HG02943 (cell line): ENCODE results near the gene THPO.
"Not testable (repeated sequence)": the region's sequence is repeated elsewhere in the genome, so short reads cannot be mapped to it uniquely, and the experiment has no call there.

Source experiments
- ATAC-seq: cut with Tn5 transposase; IDR thresholded peaks from one replicate; pipeline ENCODE4 v1.9.1; 2021; ENCODE audit warnings: mild to moderate bottlenecking, low read depth, moderate library complexity; ENCODE audit not compliant: unreplicated experiment

THPO gene

GRCh38 chr3:184352897-184353545 lies 25.0 kb downstream of the THPO start:
- no peak for ATAC-seq

- no peak for ATAC-seq
Observed at GRCh38 chr3:184352149-184352785, 25.7 kb downstream of the THPO start.

GRCh38 chr3:184351511-184352148 lies 26.4 kb downstream of the THPO start:
- ATAC-seq: no peak

GRCh38 chr3:184350618-184351017 lies 27.4 kb downstream of the THPO start:
- no peak for ATAC-seq

- ATAC-seq: no peak
Observed at GRCh38 chr3:184349563-184350470, 28.2 kb downstream of the THPO start.

GRCh38 chr3:184348057-184348382 lies 30.0 kb downstream of the THPO start:
- no peak for ATAC-seq

- no peak for ATAC-seq
Observed at GRCh38 chr3:184347321-184348056, 30.5 kb downstream of the THPO start.

GRCh38 chr3:184346480-184347190 lies 31.4 kb downstream of the THPO start:
- ATAC-seq: no peak

GRCh38 chr3:184345317-184346144 lies 32.5 kb downstream of the THPO start:
- ATAC-seq: no peak

GRCh38 chr3:184344579-184345316 lies 33.3 kb downstream of the THPO start:
- no peak for ATAC-seq

GRCh38 chr3:184343200-184343876 lies 34.7 kb downstream of the THPO start:
- ATAC-seq: no peak

- no peak for ATAC-seq
Observed at GRCh38 chr3:184341925-184342324, 36.1 kb downstream of the THPO start.

GRCh38 chr3:184339451-184340135 lies 38.4 kb downstream of the THPO start:
- ATAC-seq: not testable (repeated sequence)

- ATAC-seq: no peak
Observed at GRCh38 chr3:184339001-184339400, 39.0 kb downstream of the THPO start.

GRCh38 chr3:184338511-184338945 lies 39.5 kb downstream of the THPO start:
- no peak for ATAC-seq

- ATAC-seq: no peak
Observed at GRCh38 chr3:184337981-184338380, 40.0 kb downstream of the THPO start.

- ATAC-seq: no peak
Observed at GRCh38 chr3:184337399-184337714, 40.6 kb downstream of the THPO start, which contains the start of gene FAM131A. Gene FAM131A (plus strand): TSS chr3:184337600. CDS start chr3:184337631, 31 bp downstream.
